Measurements from ENCODE around the gene FSD1.

Gene FSD1

GRCh38 chr19:4305659-4306058, 1.3 kb downstream of the FSD1 start:
- no peak overlapping the region for H3K4me3 ChIP-seq (ENCODE audit: low read length)
- TF ChIP-seq CTCF (conservative IDR thresholded peaks at IDR 0.05; ENCODE audit: low read length) = no peak
- no peak for DNase-seq (ENCODE audit: low read depth)

- DNase-seq (ENCODE audit: low read depth) = no peak
- TF ChIP-seq CTCF (conservative IDR thresholded peaks at IDR 0.05; ENCODE audit: low read length) = no peak
- H3K4me3 ChIP-seq (ENCODE audit: low read length) = no peak overlapping the region
Measured at GRCh38 chr19:4310247-4311121, 6.1 kb downstream of the FSD1 start.

GRCh38 chr19:4313847-4314490, 9.6 kb downstream of the FSD1 start:
- H3K4me3 ChIP-seq (ENCODE audit: low read length) = no peak overlapping the region
- TF ChIP-seq CTCF (conservative IDR thresholded peaks at IDR 0.05; ENCODE audit: low read length) = no peak
- DNase-seq (ENCODE audit: low read depth) = no peak

GRCh38 chr19:4316956-4317355, 12.6 kb downstream of the FSD1 start:
- TF ChIP-seq CTCF (conservative IDR thresholded peaks at IDR 0.05; ENCODE audit: low read length) = no peak
- no peak overlapping the region for H3K4me3 ChIP-seq (ENCODE audit: low read length)
- DNase-seq (ENCODE audit: low read depth) = no peak

GRCh38 chr19:4318460-4318859, 14.1 kb downstream of the FSD1 start:
- no peak for DNase-seq (ENCODE audit: low read depth)
- TF ChIP-seq CTCF (conservative IDR thresholded peaks at IDR 0.05; ENCODE audit: low read length) = no peak
- no peak overlapping the region for H3K4me3 ChIP-seq (ENCODE audit: low read length)

GRCh38 chr19:4319067-4319718, 14.8 kb downstream of the FSD1 start:
- no peak for TF ChIP-seq CTCF (conservative IDR thresholded peaks at IDR 0.05; ENCODE audit: low read length)
- no peak overlapping the region for H3K4me3 ChIP-seq (ENCODE audit: low read length)
- no peak for DNase-seq (ENCODE audit: low read depth)
